Measurements from ENCODE around the gene SCYGR7.

GRCh38 chr2:227710986-227711385, 17.1 kb upstream of the SCYGR7 start:
- TF ChIP-seq, protein P1, sequence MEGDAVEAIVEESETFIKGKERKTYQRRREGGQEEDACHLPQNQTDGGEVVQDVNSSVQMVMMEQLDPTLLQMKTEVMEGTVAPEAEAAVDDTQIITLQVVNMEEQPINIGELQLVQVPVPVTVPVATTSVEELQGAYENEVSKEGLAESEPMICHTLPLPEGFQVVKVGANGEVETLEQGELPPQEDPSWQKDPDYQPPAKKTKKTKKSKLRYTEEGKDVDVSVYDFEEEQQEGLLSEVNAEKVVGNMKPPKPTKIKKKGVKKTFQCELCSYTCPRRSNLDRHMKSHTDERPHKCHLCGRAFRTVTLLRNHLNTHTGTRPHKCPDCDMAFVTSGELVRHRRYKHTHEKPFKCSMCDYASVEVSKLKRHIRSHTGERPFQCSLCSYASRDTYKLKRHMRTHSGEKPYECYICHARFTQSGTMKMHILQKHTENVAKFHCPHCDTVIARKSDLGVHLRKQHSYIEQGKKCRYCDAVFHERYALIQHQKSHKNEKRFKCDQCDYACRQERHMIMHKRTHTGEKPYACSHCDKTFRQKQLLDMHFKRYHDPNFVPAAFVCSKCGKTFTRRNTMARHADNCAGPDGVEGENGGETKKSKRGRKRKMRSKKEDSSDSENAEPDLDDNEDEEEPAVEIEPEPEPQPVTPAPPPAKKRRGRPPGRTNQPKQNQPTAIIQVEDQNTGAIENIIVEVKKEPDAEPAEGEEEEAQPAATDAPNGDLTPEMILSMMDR (IDR thresholded peaks at IDR 0.05 in 4 of 5, conservative IDR thresholded peaks at IDR 0.05 in 1 of 5) = no peak
- TF ChIP-seq POLR2A (IDR thresholded peaks at IDR 0.05) = no peak

Measured in gastrocnemius medialis (tissue), 4 donors.